Activated naive CD8-positive, alpha-beta T cell treated with anti-CD3 and anti-CD28 coated beads, Interleukin-2, amount 50 U/mL, for 16 hours (primary cell): ENCODE results near the gene EFHC1.

Experiments
- DNase-seq: peaks from one replicate; pipeline ENCODE4 v3.0.0-alpha.2; 2020; ENCODE audit warnings: low read depth, low spot score

EFHC1 gene

DNA sequence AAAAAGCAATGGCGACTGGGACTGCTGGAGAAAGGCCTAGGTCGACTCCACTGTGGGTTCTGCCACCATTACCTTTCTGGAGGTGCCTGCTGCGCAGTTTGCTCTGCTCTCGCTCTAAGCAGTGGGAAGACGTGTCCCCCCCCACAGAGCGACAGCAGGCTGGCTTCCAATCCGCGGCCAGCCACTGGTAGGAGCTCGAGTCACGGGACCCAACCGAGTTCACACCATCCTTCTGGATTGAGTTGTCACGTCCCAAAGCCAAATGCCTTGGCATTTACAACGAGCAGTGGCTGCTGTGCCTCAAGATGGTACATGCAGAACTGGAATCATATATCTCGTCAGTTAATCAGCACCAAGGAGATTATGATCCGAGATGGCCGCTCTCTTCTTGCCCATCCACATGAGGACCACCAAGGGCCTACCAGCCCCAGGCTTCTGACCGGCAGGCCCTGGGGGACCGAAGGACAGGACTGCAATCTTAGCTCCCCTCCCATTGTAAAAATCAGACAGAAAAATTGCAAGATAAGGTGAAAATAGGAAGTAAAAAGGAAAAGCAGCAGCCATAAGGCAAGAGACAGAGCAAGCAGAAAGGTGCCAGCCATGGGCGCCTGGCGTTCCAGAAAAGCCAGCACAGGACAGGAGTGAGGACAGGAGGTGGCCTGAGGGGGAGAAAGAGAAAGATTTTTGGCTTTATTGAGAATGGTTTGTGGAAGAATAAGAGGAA, 82.3 kb downstream of the EFHC1 start:
- DNase-seq: no peak

- DNase-seq: no peak
Observed at GRCh38 chr6:52503323-52503747, 83.2 kb downstream of the EFHC1 start.

GRCh38 chr6:52503851-52504781, 84.0 kb downstream of the EFHC1 start:
- DNase-seq: no peak

DNA sequence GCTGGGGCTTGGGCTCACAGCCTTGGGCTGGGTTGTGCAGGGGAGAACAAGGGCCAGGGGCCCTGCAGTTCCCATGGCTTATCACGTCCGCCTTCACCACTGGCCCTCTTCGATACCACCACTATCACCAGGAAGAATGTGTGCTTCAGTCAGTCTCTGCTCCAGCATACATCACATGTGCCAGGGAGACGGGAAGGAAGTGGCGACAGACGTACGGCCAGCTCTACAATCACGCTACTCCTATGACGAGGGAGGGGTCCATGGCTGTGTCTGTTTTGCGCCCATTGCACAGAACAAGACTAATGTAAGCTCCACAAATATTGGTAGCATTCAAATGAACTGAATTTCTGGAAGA, 84.6 kb downstream of the EFHC1 start:
- no peak for DNase-seq

GRCh38 chr6:52505726-52506409, 85.7 kb downstream of the EFHC1 start:
- no peak for DNase-seq

DNA sequence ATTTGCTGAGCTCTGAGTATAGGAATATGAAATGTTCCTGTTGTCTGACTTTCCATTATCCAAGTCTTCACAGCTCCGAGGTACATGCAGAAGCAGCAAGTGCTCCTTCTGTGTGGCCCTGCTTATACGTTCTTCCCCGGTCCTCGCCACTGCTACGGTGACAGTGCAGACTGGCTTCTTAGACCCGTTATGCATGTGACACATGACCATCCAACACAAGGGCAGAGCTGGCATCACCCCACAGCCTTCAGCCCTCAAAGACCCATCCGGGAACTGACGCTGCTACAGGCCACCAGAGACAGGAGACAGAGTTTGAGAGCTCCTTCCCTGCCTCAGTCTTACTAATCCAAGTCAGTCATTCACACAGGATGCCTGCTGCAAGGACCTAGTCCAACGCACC, 86.3 kb downstream of the EFHC1 start:
- DNase-seq: no peak

GRCh38 chr6:52507557-52508260, 87.6 kb downstream of the EFHC1 start:
- no peak for DNase-seq

DNA sequence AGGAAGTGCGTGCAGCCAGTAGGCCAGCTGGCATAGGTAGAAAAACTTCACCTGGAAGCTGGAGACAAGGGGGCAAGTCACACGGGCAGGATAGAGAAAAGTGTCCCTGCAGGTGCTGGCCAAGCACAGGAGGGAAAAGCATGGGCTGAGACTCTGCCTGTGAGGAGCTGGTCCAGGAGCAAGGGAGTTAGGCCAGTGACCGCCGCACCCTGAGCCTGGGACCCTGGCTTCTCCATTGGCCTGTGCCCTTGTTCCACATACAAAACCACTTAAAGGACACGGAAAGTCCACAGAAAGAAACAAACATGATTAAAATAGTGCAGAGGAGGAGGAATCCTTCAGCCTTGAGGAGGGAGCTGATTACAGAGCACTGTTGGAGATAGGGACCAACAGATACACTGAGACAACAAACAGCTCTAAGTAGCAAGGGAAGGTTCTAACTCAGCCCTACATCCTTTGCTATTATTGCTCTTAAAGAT, 88.2 kb downstream of the EFHC1 start:
- no peak for DNase-seq

DNA sequence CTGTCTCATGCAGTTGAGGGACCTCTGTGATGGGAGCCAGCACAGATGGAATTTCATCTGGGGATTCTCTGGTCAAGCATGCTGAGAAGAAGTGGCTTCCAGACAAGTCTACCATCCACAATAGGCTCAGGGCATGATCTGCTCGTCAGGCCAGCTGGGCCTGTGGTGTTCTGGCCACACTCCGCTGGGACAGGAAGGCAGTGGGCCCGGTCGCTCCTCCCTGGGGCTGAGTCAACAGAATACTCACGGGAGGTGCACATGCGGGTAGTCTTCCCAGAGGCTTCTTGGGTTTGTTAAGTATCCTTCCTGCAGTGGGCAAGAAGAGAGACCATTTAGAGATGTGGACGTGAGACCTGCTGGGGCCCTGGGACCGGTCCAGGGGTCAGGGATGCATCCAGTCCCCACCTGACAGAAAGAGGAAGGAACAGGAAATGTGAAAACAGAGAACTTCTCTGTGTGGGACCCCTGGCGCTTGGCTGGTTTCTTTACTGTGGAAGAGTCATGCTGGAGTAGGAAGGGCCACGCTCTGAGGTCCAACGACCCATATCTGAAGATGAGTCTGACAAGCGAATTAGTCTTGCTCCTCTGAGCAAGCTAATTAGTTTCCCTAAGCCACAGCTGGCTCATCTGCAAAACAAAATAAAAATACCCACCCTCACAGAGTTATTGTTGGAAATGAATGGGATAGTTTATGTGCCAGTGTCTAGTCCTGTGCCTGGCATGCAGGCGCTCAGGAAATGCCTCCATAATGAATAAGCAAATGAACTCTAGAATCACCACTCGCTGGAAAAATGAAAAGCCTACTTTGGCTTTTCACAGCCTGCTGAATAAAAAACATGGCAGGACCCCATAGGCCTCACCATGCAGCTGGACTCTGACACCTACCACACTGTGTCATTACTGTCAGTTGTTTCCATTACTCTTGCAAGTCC, 89.4 kb downstream of the EFHC1 start:
- no peak for DNase-seq

DNA sequence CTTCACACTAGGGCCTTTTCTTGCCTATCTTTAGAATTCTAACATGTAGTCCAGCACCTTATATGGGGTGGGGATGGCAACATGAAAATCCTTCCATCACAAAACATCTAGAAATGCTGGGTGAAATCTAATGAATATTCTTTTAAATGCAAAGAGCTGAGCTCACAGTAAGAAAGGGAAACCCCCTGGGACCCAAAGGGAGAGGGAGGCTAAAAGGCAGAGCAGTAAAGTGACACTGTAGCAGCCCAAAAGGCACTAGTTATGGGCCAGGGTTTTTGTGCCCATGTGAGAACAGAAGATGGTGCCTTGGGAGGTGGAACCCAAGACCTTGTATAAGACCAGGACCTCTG, 90.0 kb downstream of the EFHC1 start:
- no peak for DNase-seq

DNA sequence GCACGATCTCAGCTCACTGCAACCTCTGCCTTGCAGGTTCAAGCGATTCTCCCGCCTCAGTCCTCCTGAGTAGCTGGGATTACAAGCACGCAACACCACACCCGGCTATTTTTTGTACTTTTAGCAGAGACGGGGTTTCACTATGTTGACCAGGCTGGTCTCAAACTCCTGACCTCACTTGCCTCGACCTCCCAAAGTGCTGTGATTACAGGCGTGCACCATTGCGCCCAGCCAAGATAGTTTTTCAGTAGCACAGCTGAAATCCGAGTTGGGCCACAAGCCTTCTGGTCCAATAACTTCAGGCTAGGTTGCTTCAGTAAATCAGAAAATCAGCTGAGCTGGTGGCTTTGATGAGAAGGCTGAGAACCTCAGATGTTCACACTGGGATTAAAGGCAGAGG, 91.0 kb downstream of the EFHC1 start:
- no peak for DNase-seq

DNA sequence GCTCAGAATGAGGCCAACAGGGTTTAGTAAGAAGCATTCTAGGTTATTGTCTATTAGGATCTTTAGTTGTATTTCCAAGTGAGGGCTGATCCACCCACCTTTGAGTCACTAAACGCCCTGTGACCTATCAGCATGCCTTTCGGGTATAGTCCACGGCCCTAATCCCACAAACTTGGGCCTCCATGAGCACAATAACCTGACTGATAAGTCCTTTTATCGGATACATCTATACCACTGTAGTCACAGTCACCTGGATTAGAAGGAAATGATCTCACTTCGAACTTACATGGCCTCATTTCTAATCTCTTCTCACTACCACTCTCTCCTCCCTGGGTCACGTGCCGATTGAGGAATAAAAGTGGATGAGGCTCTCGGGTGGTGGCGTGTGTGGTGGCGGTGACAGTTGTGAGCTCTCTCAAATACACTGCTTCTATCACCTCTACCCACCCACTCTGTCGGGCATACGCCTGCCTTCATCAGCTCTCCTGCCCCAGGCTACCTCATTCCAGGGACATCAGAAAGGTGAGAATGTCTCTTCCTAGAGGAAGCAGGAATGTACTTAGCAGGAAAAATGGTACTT, 91.5 kb downstream of the EFHC1 start:
- no peak for DNase-seq

- no peak for DNase-seq
Observed at GRCh38 chr6:52512199-52512598, 92.1 kb downstream of the EFHC1 start.

GRCh38 chr6:52513464-52513863, 93.3 kb downstream of the EFHC1 start:
- no peak for DNase-seq

- no peak for DNase-seq
Observed at GRCh38 chr6:52513896-52514295, 93.8 kb downstream of the EFHC1 start.

- DNase-seq: no peak
Observed at GRCh38 chr6:52514514-52514913, 94.4 kb downstream of the EFHC1 start.

GRCh38 chr6:52515219-52515960, 95.2 kb downstream of the EFHC1 start:
- no peak for DNase-seq

GRCh38 chr6:52516269-52516668, 96.1 kb downstream of the EFHC1 start:
- DNase-seq: no peak

DNA sequence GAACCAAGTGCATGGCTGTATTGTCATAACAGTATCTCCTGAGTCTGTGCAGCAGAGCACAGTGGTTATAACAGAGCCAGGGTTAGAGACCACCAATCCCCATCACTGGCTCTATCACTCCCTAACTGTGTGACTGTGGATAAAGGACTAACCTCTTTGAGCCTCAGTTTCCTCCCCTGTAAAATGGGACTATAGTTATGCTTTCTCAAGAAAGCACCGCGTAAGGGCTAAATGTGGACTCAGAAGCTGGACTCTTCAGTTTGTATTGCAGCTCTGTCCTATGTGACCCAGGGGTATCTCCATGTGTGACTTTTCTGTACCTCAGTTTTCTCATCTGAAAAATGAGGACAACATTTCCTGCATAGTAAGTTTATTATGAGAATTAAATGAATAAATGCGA, 96.8 kb downstream of the EFHC1 start:
- no peak for DNase-seq
